Skin epidermis (tissue), 12 donors: ENCODE data around the gene ZNF385C.
"Not testable (repeated sequence)": the region's sequence is repeated elsewhere in the genome, so short reads cannot be mapped to it uniquely, and the experiment has no call there.

Experiments used
- H3K27ac ChIP-seq, 21 experiments: fragments of 200-600 bp; sonication (generic) in 11 of 21; one replicate each; pipeline ENCODE4 v1.5.0; 2020; ENCODE audit warnings: mild to moderate bottlenecking in 3 of 21, inconsistent platforms in 2 of 21, moderate library complexity in 2 of 21
- H3K4me3 ChIP-seq, 7 experiments: fragments of 200-600 bp; sonication (generic) in 2 of 7; one replicate each; pipeline ENCODE4 v1.5.0; 2020; ENCODE audit warnings: inconsistent platforms in 2 of 7, mild to moderate bottlenecking in 2 of 7, moderate library complexity in 1 of 7

Gene ZNF385C, protein sequence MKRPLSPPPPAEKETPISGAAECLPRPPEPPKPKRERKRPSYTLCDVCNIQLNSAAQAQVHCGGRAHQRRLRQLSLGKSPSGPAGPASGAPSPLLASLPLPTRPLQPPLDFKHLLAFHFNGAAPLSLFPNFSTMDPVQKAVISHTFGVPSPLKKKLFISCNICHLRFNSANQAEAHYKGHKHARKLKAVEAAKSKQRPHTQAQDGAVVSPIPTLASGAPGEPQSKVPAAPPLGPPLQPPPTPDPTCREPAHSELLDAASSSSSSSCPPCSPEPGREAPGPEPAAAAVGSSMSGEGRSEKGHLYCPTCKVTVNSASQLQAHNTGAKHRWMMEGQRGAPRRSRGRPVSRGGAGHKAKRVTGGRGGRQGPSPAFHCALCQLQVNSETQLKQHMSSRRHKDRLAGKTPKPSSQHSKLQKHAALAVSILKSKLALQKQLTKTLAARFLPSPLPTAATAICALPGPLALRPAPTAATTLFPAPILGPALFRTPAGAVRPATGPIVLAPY

DNA sequence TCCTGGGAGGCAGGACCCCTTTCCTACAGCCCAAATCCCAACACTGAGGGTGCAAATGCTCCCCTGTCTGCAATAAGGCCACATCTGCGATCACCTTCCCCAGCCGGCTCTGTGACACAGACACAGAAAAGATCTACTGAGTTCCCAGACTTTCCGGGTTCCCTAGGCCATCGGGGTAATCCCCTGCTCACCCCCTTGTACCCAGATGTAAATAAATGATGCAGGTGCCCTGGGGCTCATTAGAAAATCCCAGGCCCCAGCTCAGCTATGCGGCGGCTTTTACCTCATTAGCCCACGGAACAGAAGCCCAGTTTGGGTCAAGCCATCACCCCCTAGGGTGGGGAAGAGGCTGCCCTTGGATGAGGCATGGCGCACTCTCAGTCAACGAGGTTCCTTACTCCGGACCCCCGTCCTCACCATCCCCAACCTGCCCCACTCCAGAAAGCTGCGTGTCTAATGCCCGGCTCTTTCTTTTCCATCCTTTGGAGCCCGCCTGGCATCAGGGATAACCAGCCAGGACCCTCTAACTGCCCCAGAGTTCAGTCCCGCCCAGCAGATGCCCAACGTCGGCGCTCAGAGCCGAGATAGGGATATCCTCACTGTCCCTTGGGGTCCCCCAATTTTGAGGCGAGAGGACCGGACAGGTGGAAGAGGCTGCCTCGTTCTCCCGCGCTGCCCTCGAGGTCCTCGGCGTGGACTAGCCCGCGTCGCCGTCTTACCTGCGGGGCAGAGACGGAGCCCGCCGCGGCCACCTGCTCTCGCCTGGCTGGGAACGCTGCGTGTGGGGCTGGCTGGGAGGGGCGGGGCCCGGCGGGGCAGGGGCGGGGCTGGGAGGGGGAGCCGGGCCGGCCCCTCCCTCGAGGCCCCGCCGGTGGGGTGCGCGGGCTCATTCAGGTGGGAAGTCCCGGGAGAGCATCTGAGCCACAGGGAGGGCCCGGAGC lies at the start of gene ZNF385C:
TSS of gene ZNF385C (minus strand) at position 783 of the 941 bp plus-strand sequence. CDS start 35,417 bp downstream, outside the sequence.
- Histone ChIP-seq H3K4me3 (peak within 1 kb of the TSS in 3 of 7 experiments; percentile 4 to 26 (median 24)), H3K27ac (peak within 1 kb of the TSS in 1 of 21 experiments; percentile 2)

DNA sequence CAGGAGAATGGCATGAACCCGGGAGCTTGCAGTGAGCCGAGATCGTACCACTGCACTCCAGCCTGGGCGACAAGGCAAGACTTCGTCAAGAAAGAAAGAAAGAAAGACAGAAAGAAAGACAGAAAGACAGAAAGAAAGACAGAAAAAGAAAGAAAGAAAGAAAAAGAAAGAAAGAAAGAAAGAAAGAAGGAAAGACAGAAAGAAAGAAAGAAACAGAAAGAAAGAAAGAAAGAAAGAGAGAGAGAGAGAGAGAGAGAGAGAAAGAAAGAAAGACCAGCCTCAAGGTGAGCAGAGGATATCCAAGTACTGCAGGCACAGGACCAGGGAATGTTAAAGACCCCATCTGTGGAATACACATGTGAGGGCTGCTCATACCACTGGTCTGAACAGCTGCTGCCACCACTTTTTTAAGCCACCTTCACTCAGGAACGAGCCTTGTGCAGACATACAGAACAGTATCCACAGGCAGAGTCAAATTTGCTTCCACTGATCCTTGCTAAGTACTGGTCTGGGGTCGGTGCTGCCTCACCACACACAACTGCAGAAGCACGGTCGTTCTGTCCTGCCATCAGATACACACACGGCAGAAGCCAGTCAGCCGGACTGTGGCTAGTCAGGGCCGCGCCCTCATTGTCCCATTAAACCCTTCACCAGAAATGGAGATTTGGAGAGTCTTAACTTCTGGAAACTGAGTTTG lies 48.8 kb upstream of the ZNF385C start:
- H3K27ac ChIP-seq, result no peak overlapping the region
- no peak overlapping the region for H3K4me3 ChIP-seq

GRCh38 chr17:42143138-42143537 lies 44.9 kb upstream of the ZNF385C start:
- H3K27ac ChIP-seq, result peak overlapping the region in 1 of 21 experiments; percentile 34
- not testable (repeated sequence) for H3K4me3 ChIP-seq

GRCh38 chr17:42142371-42142896 lies 44.2 kb upstream of the ZNF385C start:
- Histone ChIP-seq H3K4me3 (no peak overlapping the region), H3K27ac (peak overlapping the region in 3 of 21 experiments; percentile 5 to 34 (median 34))

DNA sequence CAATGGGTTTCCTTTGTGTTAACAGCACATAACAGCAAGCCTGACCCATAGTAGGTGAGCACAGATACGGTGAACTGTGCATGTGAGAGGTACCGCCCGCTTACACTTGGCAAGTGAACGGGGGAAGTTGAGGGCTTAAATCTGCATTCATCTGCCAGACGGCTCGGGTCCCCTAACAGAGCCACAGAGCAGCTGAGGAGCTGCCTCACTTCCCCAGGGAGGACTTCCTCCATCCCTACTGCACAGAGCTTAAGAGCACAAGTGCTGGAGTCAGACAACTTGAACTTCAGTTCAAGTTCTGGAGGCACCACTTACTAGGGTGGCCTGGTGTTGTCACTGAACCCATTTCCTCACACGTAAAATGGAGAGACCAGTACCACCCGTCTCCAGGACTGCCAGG lies 43.1 kb upstream of the ZNF385C start:
- Histone ChIP-seq H3K27ac (peak overlapping the region in 2 of 21 experiments; percentile 0 to 14), H3K4me3 (no peak overlapping the region)

GRCh38 chr17:42140690-42141089 lies 42.4 kb upstream of the ZNF385C start:
- H3K27ac ChIP-seq, H3K4me3 ChIP-seq: not testable (repeated sequence)

- Histone ChIP-seq H3K27ac (peak overlapping the region in 2 of 21 experiments; percentile 27 to 28), H3K4me3 (no peak overlapping the region)
Measured at GRCh38 chr17:42138749-42139492, 40.6 kb upstream of the ZNF385C start.

- Histone ChIP-seq H3K27ac (peak overlapping the region in 13 of 21 experiments; percentile 15 to 76 (median 54)), H3K4me3 (no peak overlapping the region)
Measured at GRCh38 chr17:42136654-42137051, 38.4 kb upstream of the ZNF385C start.

GRCh38 chr17:42135664-42136653 lies 37.7 kb upstream of the ZNF385C start:
- H3K27ac ChIP-seq, result peak overlapping the region in 17 of 21 experiments; percentile 5 to 76 (median 49)
- H3K4me3 ChIP-seq, result no peak overlapping the region

- Histone ChIP-seq H3K4me3 (no peak overlapping the region), H3K27ac (peak overlapping the region in 16 of 21 experiments; percentile 3 to 76 (median 48))
Measured at GRCh38 chr17:42135151-42135550, 36.9 kb upstream of the ZNF385C start.

DNA sequence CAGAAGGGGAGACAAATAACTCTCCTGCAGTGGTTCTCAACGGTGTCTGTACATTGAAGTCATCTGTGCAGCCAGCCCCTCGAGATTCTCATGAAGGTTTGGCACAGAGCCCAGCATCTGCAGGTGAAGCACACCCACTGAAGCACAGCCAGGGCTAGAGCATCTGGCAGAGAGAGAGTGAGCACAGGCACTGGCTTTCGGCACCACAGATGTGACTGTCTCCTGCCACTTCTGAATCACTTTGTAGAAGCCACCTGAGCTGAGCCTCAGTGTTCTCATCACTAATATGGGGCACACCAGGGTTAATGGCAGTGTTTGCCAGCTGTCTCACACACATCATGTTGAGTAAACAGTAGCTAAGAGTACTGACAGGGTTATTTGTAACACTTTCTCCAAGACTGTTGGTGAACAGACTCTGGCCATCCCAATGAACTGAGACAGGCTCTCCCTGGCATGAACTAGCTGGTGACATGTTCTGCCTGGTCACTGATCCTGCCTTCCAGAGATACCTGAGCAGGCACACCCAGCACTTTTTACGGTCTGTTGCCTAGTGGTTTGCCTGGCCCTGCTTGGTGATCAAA lies 35.3 kb upstream of the ZNF385C start:
- Histone ChIP-seq H3K27ac (peak overlapping the region in 15 of 21 experiments; percentile 5 to 76 (median 55)), H3K4me3 (no peak overlapping the region)

DNA sequence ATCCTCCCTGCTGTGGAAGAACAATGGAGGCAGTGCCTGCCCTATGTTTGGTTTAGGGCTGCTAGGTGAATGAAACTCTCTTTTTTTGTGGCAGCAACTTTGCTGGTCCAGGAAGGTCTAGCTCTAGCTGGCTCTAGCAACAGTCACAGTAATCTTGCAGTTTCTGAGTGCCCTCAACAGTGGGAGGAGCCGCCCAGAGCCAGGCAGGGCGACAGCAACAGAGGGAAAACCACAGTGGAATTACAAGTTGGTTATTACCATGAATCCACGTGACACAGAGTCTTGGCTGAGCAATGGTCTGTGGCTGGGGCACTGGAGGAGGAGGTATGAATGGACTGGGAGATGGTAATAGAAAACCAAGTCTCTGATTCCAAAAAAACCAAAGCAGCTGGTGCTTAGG lies 34.7 kb upstream of the ZNF385C start:
- no peak overlapping the region for H3K4me3 ChIP-seq
- H3K27ac ChIP-seq, result peak overlapping the region in 18 of 21 experiments; percentile 9 to 76 (median 47)

GRCh38 chr17:42131981-42132432 lies 33.7 kb upstream of the ZNF385C start:
- no peak overlapping the region for H3K4me3 ChIP-seq

DNA sequence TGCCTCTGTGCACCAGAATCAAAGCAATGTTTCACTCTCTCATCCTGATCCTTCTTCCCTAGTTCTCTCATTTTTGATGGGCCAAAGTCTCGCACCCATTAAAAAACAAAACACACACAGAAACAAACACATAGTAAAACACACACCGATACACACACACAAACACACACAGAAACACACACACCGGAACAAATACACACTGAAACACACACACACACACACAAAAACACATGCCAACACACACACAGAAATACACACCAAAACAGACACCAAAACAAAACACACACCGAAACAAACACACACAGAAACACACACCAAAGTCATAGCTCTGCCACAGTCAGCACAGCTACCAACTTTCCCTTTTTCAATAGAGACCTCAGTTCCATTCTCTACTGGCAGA lies 33.0 kb upstream of the ZNF385C start:
- Histone ChIP-seq H3K4me3 (no peak overlapping the region), H3K27ac (peak overlapping the region in 19 of 21 experiments; percentile 1 to 76 (median 50))

More at GRCh38 chr17:42131981-42132432, 33.7 kb upstream of the ZNF385C start:
- H3K27ac ChIP-seq, result peak overlapping the region in 16 of 21 experiments; percentile 6 to 76 (median 50)

GRCh38 chr17:42130310-42130936 lies 32.1 kb upstream of the ZNF385C start:
- Histone ChIP-seq H3K27ac (peak overlapping the region in 17 of 21 experiments; percentile 1 to 76 (median 50)), H3K4me3 (no peak overlapping the region)
